GM18867 (cell line): ENCODE data around the gene EPHB6.

Source experiments
- ATAC-seq: cut with Tn5 transposase; IDR thresholded peaks from one replicate; pipeline ENCODE4 v1.9.1; 2021; ENCODE audit warnings: mild to moderate bottlenecking, moderate library complexity; ENCODE audit not compliant: unreplicated experiment

The EPHB6 gene, protein sequence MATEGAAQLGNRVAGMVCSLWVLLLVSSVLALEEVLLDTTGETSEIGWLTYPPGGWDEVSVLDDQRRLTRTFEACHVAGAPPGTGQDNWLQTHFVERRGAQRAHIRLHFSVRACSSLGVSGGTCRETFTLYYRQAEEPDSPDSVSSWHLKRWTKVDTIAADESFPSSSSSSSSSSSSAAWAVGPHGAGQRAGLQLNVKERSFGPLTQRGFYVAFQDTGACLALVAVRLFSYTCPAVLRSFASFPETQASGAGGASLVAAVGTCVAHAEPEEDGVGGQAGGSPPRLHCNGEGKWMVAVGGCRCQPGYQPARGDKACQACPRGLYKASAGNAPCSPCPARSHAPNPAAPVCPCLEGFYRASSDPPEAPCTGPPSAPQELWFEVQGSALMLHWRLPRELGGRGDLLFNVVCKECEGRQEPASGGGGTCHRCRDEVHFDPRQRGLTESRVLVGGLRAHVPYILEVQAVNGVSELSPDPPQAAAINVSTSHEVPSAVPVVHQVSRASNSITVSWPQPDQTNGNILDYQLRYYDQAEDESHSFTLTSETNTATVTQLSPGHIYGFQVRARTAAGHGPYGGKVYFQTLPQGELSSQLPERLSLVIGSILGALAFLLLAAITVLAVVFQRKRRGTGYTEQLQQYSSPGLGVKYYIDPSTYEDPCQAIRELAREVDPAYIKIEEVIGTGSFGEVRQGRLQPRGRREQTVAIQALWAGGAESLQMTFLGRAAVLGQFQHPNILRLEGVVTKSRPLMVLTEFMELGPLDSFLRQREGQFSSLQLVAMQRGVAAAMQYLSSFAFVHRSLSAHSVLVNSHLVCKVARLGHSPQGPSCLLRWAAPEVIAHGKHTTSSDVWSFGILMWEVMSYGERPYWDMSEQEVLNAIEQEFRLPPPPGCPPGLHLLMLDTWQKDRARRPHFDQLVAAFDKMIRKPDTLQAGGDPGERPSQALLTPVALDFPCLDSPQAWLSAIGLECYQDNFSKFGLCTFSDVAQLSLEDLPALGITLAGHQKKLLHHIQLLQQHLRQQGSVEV

DNA sequence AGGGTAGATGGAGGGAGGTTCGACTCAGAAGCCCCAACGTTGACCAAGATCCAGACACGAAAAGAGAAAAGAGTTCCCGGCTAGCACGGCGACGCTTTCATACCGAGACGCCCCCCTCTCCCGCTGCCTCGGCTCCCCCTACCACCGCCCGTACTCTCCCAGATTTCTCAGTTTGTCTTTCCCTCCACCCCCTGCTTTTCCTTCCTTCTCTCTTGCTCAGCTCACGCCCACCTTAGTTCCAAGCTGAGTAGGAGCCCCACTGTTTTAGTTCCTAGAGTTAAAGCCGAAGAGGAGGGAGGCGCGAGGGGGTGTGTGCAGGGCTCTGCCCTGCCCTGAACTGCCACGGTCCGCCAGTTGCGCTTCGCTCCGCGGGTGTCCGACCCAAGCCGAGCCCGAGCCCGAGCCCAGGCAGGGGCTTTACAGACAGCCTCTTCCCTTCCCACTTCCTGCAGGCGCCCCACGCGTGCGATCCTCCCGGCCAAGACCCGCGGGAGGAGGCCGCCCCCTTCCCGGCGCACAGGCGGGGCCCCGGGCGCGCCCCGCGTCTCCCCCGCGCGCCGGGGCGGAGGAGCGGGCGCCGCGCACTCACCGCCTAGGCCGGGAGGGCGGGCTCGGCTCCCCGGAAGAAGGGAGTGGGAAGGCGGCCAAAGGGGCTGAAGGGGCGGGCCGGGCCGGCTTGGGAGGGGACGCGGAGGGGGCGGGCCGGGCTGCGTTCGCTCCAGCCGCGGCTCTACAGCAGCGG is at the start of gene EPHB6:
TSS of gene EPHB6 (plus strand) at position 705 of the 742 bp plus-strand sequence. CDS start 8,152 bp downstream, outside the sequence.
- peak; percentile 61 for ATAC-seq

DNA sequence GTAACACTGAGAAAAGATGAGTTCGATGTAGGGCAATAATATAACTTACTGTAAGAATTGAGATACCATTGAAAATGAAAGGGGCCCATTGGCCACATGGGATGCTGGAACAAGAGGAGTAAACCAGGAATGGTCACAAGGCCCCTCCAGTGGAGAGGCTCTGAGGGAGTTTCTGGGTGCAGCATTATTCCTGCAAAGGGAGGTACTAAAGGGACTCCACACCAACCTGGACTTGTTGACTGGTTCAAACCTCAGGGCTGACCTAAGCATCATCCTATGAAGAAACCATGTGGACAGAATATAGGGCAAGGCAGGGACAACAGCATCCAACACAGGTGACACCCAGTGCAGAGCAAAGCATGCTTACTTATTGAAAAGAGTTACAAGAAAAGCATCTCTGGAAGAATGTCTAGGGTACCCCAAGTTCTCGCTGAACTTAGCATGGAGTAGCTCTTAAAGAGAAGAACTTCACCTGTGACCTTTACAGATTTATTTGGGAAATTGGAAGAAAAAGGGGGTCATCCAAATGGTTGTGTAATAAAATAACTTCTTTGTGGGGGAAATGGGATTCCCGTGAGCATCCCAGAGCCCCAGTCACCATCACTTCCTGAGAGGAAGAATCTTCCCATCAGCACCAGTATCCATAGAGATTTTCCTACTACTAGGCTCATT is 49.4 kb upstream of the EPHB6 start:
- no peak for ATAC-seq

DNA sequence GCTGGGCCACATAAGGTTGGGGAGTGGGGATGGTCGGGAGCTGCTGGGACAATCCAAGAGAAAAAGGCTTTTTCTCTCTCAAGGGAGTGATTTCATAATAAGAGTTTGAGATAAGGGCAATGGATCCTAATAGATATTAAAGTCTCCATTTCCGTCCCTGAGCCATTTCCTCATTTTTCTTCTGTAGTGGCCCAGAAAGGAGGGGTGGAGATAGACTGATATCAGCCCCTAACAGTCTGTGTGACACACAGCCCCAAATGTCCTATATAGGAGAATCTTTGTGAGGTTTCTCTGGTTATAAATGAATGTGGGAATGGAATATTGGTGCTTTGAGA is 48.9 kb upstream of the EPHB6 start:
- ATAC-seq = no peak

DNA sequence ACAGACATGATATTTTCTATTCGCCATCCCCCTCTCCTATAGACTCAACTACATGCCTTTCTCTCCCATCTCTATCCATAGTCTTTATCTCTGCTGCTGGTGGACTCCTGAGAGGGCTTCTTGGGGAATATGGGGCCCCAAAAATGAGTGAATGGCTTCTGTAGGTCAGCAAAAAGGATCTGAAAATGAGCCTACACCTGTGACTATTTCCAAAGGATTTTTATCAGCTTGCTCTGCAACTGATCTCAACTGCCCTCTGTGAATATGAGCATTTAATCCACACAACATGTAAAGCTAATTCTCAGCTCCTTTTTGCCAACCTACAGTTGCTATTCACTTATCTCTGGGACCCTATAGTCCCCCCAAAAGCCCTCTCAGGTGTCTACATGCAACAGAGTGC is 47.9 kb upstream of the EPHB6 start:
- no peak for ATAC-seq

DNA sequence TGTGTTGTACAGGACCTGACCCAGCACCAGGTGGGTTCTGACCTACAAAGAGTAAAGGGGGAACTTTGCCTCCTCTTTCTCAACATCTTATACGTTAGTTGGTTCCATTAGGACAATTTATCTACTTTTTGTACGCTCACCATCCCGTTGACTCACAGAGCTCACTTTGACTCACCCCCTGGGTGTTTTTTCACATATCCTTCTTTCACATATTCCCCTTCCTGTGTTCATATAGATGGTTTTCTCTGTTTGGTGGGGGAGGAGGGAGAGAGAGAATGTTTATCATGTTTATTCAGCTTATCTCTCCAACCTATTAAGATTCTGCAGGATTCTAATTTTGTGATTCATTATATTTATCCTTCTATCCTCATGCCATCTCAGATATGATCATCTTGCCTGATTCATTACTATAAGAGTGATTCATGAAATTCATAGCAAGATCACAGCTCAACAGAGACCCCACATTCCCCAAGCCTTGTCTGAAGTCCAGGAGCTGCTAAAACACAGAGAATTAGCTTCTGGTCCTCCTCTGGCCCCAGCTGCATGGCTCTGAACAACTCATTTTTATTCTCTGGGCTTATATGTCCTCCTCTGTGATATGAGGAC is 46.9 kb upstream of the EPHB6 start:
- ATAC-seq = peak; percentile 19

DNA sequence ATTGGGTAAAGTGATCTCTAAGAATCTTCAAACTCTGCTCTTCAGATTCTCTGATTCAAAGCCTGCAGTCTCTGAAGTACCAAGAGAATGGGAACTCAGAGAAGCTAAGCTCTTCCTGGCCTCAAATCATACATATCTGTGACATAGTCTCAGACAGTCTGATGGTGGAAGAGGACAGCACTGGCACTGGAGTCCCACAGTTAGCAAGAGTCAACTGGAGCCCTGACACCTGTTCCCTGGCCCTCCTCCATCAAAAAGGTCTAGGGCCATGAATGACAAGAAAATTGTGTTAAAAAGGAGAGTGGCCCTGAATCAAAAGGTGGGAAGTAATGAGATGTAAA is 46.4 kb upstream of the EPHB6 start:
- peak; percentile 32 for ATAC-seq

DNA sequence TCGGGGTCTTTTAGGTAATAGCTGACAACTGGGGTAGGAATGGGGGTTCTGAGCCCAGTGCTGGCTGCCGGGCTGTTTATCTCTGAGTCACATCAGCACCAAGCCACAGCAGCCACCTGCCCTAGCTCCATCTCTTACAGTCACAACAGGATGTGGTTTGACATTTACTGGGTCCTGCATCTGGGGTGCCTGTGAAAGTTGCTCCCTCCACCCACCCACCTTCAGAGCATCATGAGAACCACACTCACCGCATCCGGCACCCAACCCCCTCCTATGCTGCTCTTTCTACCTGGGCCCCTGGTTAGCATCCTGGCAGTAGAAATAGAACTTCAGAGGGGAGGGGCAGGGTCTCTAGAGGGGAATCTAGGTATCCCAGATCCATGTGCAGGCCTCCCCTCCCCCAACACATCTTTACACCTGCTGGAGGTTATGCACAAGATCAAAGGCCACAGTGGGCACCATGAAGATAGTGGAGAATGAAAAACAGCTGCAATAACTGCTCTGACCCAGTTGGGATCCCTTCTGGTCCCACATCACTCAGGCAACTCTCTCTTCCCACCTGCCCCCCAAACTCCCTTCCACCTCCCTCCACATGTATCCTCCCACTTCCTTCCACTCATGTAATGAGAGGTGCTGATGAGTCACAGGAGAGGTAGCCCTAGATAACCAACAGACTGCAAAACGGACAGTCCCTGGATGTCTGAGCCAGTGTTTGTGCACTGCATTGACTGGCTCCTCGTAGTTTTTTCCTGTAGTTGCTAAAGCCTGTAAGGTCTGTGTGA is 45.9 kb upstream of the EPHB6 start:
- peak; percentile 94 for ATAC-seq

DNA sequence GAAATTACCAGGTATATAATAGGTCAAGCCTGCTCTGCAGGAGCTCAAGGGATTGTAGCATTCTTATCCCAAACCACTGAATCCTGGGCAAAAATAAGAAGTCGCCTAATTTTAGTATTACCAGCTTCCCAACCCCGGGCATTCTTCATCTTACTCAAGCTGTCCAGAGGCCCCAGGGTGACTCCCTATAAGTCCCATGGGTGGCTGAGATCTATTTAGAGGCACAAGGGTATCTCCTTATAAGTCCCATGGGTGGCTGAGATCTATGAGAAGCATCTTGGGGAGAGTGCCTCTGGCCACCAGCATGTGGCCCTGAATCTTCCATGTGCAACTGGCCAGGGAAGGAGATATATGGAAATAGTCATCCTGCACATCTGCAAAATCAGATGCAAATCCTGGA is 45.2 kb upstream of the EPHB6 start:
- no peak for ATAC-seq

DNA sequence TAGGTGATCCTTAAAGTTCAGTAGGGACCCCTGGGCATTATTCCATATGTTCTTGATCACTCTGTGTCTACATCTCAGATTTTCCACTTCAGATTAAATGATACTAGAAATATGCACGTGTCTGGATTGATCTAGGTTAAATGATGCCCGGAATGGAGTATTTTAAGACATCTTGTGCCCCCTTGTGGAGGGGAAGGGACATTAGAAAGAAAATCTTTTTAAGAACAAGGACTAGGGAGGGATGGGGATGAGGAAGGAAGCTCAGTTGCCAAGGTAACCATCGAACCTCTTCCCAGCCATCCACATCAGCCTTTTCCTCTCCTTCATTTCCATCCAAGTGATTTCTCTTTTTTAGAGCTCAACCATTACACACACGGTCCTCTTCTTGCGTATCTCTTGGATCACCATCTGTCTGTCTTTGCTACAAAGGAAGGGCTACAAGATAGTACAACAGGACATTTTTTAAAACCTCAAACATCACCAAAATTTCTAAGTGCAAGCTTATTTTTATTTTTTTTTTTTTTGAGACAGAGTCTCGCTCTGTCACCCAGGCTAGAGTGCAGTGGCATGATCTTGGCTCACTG is 43.6 kb upstream of the EPHB6 start:
- ATAC-seq = no peak

DNA sequence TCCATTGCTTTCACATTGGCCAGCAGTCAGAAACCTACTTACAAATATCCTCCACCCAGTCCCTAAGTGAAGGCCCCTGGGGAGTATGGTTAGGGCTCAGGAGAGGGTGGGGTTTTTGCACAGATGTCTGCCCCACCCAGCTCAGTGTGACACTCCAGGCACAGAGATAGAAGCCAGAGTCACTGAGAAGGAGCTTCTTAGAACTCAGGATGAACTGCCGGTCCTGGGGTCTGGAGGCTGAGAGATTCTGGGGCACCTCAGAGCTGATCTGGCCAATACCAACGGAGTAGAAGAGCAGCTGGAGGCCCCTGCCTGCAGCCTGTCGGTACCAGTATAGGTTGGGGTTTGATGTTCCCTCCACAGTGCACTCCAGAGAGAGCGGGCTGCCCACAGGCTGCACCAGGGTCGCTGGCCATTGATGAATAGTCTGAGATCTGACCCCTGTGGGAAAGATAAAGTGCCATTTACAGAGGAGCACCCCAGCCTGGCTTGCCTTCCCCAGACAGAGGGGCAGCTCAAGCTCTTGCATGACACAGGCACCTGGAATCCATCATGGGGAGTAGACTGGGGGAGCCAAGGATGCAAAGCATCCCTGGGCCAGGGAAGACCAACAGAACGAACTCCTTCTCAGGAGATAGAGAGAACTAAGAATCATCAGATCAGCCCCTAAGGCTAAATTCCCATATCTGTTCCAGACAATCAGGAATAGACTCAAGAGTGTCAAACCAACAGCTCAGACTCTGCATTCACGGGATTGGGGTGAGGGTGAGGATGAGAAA is 42.2 kb upstream of the EPHB6 start:
- ATAC-seq = no peak

DNA sequence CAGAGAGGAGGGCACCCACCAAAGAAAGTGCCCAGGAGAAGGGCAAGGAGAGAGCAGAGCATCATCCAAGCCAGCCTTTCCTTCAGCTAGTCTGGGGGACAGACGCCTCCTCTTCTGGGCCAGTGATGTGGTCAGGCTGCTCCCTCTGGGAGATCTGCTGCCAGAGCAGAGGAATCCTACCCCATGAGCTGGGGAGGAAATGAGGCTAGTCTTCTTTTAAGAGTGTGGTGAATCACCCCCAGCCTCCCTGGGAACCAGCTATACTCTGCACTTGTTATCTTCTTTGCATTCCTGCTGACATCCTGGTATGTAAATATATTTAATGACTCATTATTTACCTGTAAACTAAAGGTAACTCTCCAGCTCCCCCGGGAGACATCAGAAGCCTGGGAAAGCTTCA is 41.6 kb upstream of the EPHB6 start:
- ATAC-seq = no peak

DNA sequence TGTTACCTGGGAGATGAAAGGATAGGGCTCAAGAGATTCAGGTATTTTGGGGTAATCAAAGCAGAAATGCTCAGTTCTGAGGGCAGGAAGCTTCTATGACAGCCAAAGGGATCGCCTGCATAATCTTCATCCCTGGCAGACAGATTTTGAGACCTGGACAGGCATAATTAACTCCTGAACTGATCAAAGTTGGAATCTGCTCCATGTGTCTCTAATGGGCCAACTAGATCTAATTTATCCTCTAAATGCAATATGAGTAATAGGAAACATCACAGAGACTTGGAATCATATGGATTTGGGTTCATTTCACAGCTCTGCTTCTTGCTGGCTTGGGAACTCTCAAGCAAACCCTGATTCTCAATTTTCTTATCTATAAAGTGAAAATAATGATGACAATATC is 41.2 kb upstream of the EPHB6 start:
- ATAC-seq = no peak

DNA sequence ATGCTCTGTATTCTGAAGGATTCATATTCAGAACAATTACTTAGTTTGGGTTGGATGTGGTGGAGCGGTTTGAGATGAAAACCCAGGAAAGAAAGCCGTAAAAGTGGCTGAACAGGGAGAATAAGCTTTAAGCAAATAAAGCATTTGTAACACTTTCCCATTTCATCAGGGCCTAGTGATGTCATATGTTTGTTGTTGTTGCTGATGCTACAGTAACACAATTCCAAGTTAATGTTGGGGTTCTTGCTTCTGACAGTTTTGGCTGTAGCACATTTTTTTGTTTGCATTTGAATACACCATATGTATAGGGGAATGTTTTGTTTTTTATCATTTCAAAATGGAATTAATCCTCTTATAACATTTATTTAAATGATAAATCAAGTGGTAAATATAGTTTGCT is 40.4 kb upstream of the EPHB6 start:
- ATAC-seq = no peak

DNA sequence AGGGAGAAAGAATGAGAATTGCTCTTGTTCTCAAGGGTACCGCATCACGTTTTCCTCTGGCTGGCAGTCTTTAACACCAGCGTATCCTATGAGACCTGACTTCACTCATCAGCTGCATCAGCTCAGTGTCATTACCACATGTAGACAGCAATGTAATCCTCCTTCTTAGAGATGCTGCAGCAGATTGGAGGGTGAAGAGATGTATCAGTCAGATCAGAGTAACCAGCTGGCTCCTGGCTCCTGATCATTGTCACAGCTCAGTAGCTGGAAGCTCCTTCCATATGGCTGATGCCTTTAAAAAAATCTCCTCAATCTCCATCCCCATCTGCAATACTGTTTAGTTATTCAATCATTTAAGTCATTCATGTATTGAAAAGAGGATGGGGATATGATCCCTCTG is 39.7 kb upstream of the EPHB6 start:
- no peak for ATAC-seq

DNA sequence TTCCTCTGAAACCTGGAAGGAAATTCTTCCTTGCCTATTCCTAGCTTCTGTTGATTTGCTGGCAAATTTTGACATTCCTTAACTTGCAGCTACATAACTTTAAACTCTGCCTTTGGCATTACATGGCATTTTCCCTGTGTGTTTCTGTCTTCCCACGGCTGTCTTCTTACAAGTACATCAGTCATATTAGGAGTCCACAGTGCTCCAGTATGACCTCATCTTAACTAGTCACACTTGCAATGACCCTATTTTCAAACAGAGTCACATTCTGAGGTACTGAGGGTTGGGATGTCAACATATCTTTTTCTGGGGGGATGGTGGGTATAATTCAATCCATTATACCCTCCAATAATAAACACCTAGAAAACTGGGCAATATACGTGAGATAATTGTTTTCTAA is 37.4 kb upstream of the EPHB6 start:
- ATAC-seq = no peak

DNA sequence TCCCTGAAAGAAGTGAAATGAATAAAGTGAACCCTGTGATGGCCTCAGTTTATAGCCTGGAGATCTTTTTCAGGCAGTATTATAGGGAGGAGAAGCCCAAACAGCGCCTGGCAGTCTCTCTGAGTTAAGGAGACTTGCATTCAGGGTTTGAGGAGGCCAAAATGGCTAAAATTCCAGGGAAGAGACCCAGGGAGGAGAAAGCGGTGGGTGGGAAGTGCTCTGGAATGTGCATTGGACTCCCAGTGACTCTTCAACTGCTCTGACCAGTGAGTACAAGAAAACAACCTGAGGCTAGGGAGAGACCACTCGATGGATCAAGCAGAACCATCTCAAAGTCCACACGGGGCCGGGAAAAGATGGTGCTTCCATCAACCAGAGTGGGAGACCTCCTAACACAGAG is 35.3 kb upstream of the EPHB6 start:
- no peak for ATAC-seq

DNA sequence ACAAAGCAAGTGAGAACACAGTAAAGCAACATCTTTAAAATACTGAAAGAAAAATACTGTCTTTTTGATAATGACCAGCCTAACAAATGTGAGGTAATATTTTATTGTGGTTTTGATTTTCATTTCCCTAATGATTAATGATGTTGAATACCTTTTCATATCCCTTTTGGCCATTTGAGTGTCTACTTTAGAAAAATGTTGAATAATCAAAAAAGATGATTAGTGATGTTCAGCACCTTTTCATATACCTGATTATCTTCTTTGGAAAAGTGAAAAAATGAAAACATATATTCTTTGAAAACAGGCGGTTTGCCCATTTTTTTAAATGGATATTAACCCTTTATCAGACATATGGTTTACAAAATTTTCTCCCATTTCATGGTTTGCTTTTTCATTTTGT is 32.2 kb upstream of the EPHB6 start:
- no peak for ATAC-seq

DNA sequence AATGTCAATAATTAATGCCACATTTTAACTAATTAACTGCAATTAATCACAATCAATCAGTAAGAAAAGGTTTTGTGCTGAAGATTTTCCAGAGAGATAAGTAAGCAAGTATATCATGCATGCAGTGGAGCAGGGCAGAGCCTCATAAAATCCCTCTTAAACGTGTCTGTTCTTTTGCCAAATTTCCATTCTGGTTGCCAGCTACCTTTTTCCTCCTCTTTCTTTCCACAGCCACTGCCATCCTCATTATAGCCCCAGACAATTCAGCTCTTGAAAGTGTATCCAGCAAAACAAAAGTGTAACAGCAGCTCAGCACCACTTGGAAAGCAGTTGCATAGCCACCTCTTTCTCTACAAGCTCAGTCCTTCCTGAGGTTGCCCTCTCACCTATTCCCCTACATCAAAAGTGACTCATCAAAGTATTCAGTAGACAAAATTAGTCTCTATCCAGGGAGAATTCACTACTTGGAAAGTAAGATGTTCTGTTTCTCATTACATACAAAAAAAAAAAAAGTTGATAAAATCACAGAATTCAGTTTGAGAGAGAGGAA is 26.9 kb upstream of the EPHB6 start:
- ATAC-seq = no peak
